SK-N-SH treated with all-trans-retinoic acid at 6 μM for 48 hours (cell line): ENCODE results near the gene GPR62.

Experiments used
- ATAC-seq: fragments of 200-7000 bp; cut with Tn5 transposase; 3 replicates; pipeline ENCODE4 v1.9.1; 2020; ENCODE audit warnings: mild to moderate bottlenecking, moderate library complexity
- BACH2 ChIP-seq: fragments of 250-450 bp; sonication (Bioruptor Pico); IDR thresholded peaks from 2 replicates; pipeline ENCODE4 v1.9.0; 2021; ENCODE audit warnings: mild to moderate bottlenecking, borderline replicate concordance
- CSDC2 ChIP-seq: fragments of 250-450 bp; sonication (Bioruptor Pico); IDR thresholded peaks from 2 replicates; pipeline ENCODE4 v1.5.0; 2020; ENCODE audit warnings: mild to moderate bottlenecking, moderate library complexity
- ESRRG ChIP-seq: fragments of 250-450 bp; sonication (Bioruptor Pico); IDR thresholded peaks from 2 replicates; pipeline ENCODE4 v1.6.1; 2021; ENCODE audit warnings: mild to moderate bottlenecking
- GLIS3 ChIP-seq: fragments of 250-450 bp; sonication (Bioruptor Pico); IDR thresholded peaks from 2 replicates; pipeline ENCODE4 v1.5.0; 2020; ENCODE audit warnings: mild to moderate bottlenecking, moderate library complexity
- ISL1 ChIP-seq: fragments of 250-450 bp; sonication (Bioruptor Pico); IDR thresholded peaks from 2 replicates; pipeline ENCODE4 v2.1.2; 2022; ENCODE audit warnings: mild to moderate bottlenecking, moderate library complexity
- PPARA ChIP-seq: fragments of 250-450 bp; sonication (Bioruptor Pico); IDR thresholded peaks from 2 replicates; pipeline ENCODE4 v1.5.0; 2020; ENCODE audit warnings: mild to moderate bottlenecking, borderline replicate concordance
- RARB ChIP-seq: fragments of 250-450 bp; sonication (Bioruptor Pico); IDR thresholded peaks from 2 replicates; pipeline ENCODE4 v1.8.0; 2021; ENCODE audit warnings: mild to moderate bottlenecking, moderate library complexity
- SNAI2 ChIP-seq: fragments of 250-450 bp; sonication (Bioruptor Pico); IDR thresholded peaks from 2 replicates; pipeline ENCODE4 v1.5.0; 2020; ENCODE audit warnings: mild to moderate bottlenecking, moderate library complexity
- TCF4 ChIP-seq: fragments of 250-450 bp; sonication (Bioruptor Pico); IDR thresholded peaks from 2 replicates; pipeline ENCODE4 v1.8.0; 2021; ENCODE audit warnings: mild to moderate bottlenecking, moderate library complexity, borderline replicate concordance
- TOX ChIP-seq: fragments of 250-450 bp; sonication (Bioruptor Pico); IDR thresholded peaks from 2 replicates; pipeline ENCODE4 v1.8.0; 2021; ENCODE audit warnings: mild to moderate bottlenecking, moderate library complexity, borderline replicate concordance
- ZC3H10 ChIP-seq: fragments of 250-450 bp; sonication (Bioruptor Pico); IDR thresholded peaks from 2 replicates; pipeline ENCODE4 v1.5.1; 2021; ENCODE audit warnings: mild to moderate bottlenecking, moderate library complexity
- ZFP3 ChIP-seq: fragments of 250-450 bp; sonication (Bioruptor Pico); IDR thresholded peaks from 2 replicates; pipeline ENCODE4 v1.5.0; 2020; ENCODE audit warnings: mild to moderate bottlenecking, moderate library complexity
- ZFP30 ChIP-seq: fragments of 450-650 bp; formaldehyde crosslinking; IDR thresholded peaks from 2 replicates; pipeline ENCODE4 v1.5.0; 2022; ENCODE audit warnings: mild to moderate bottlenecking, moderate library complexity
- ZNF565 ChIP-seq: fragments of 450-650 bp; formaldehyde crosslinking; conservative IDR thresholded peaks from 2 replicates; pipeline ENCODE4 v1.5.0; 2020; ENCODE audit warnings: low read depth, mild to moderate bottlenecking, moderate library complexity
- ZNF70 ChIP-seq: fragments of 450-650 bp; formaldehyde crosslinking; IDR thresholded peaks from 2 replicates; pipeline ENCODE4 v1.5.0; 2020; ENCODE audit warnings: mild to moderate bottlenecking, moderate library complexity
- ZNF8 ChIP-seq: fragments of 450-650 bp; formaldehyde crosslinking; IDR thresholded peaks from 2 replicates; pipeline ENCODE4 v1.5.0; 2020; ENCODE audit warnings: mild to moderate bottlenecking, moderate library complexity
- TF ChIP-seq, protein P1 (sequence below): fragments of 250-450 bp; sonication (Bioruptor Pico); IDR thresholded peaks from 2 replicates; pipeline ENCODE4 v1.5.1; 2021; ENCODE audit warnings: mild to moderate bottlenecking, moderate library complexity
- TF ChIP-seq, protein P2 (sequence below): fragments of 250-450 bp; sonication (Bioruptor Pico); IDR thresholded peaks from 2 replicates; pipeline ENCODE4 v1.5.0; 2020; ENCODE audit warnings: mild to moderate bottlenecking, moderate library complexity
- TF ChIP-seq, protein P3 (sequence below): fragments of 250-450 bp; sonication (Bioruptor Pico); IDR thresholded peaks from 2 replicates; pipeline ENCODE4 v1.8.0; 2021; ENCODE audit warnings: low read depth, mild to moderate bottlenecking, moderate library complexity, borderline replicate concordance
- TF ChIP-seq, protein P4 (sequence below): fragments of 250-450 bp; sonication (Bioruptor Pico); IDR thresholded peaks from 2 replicates; pipeline ENCODE4 v1.5.1; 2020; ENCODE audit warnings: low read depth, mild to moderate bottlenecking, moderate library complexity

Gene GPR62

DNA sequence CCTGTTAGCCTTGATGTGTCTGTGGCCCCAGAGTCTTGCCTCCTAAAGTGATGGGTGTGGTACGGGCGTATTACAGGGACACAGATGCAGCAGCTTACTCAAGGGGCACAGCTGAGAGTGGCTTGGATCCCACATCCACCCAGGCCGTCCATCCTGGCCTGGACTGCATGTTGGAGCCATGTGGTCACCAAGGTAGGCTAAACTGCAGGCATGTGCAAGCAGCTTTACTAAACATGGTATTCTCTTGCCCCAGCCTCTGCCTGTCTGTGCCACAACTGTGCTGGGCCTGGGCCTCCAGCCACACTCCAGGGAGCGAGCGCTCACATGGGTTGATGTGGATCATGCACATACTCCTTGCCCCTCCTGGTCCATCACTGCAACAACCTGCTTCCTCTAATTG is 6.1 kb upstream of the GPR62 start:
- ATAC-seq, result no peak
- TF ChIP-seq CSDC2 (CRISPR knock-in tag), result no peak
- TF ChIP-seq SNAI2 (CRISPR knock-in tag), result no peak
- no peak for TF ChIP-seq ZC3H10 (CRISPR knock-in tag)
- no peak for TF ChIP-seq ZNF70 (CRISPR knock-in tag)
- TF ChIP-seq PPARA (CRISPR knock-in tag), result no peak
- TF ChIP-seq BACH2 (CRISPR knock-in tag), result no peak
- TF ChIP-seq GLIS3 (CRISPR knock-in tag), result no peak
- TF ChIP-seq, protein P1, sequence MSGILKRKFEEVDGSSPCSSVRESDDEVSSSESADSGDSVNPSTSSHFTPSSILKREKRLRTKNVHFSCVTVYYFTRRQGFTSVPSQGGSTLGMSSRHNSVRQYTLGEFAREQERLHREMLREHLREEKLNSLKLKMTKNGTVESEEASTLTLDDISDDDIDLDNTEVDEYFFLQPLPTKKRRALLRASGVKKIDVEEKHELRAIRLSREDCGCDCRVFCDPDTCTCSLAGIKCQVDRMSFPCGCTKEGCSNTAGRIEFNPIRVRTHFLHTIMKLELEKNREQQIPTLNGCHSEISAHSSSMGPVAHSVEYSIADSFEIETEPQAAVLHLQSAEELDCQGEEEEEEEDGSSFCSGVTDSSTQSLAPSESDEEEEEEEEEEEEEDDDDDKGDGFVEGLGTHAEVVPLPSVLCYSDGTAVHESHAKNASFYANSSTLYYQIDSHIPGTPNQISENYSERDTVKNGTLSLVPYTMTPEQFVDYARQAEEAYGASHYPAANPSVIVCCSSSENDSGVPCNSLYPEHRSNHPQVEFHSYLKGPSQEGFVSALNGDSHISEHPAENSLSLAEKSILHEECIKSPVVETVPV, result no peak
- no peak for TF ChIP-seq ESRRG (CRISPR knock-in tag)
- TF ChIP-seq, protein P2, sequence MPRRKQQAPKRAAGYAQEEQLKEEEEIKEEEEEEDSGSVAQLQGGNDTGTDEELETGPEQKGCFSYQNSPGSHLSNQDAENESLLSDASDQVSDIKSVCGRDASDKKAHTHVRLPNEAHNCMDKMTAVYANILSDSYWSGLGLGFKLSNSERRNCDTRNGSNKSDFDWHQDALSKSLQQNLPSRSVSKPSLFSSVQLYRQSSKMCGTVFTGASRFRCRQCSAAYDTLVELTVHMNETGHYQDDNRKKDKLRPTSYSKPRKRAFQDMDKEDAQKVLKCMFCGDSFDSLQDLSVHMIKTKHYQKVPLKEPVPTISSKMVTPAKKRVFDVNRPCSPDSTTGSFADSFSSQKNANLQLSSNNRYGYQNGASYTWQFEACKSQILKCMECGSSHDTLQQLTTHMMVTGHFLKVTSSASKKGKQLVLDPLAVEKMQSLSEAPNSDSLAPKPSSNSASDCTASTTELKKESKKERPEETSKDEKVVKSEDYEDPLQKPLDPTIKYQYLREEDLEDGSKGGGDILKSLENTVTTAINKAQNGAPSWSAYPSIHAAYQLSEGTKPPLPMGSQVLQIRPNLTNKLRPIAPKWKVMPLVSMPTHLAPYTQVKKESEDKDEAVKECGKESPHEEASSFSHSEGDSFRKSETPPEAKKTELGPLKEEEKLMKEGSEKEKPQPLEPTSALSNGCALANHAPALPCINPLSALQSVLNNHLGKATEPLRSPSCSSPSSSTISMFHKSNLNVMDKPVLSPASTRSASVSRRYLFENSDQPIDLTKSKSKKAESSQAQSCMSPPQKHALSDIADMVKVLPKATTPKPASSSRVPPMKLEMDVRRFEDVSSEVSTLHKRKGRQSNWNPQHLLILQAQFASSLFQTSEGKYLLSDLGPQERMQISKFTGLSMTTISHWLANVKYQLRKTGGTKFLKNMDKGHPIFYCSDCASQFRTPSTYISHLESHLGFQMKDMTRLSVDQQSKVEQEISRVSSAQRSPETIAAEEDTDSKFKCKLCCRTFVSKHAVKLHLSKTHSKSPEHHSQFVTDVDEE, result no peak
- TF ChIP-seq ZFP30 (CRISPR knock-in tag), result no peak
- no peak for TF ChIP-seq ZNF8 (CRISPR knock-in tag)
- no peak for TF ChIP-seq TCF4 (CRISPR knock-in tag)
- TF ChIP-seq TOX (CRISPR knock-in tag), result no peak
- TF ChIP-seq, protein P3, sequence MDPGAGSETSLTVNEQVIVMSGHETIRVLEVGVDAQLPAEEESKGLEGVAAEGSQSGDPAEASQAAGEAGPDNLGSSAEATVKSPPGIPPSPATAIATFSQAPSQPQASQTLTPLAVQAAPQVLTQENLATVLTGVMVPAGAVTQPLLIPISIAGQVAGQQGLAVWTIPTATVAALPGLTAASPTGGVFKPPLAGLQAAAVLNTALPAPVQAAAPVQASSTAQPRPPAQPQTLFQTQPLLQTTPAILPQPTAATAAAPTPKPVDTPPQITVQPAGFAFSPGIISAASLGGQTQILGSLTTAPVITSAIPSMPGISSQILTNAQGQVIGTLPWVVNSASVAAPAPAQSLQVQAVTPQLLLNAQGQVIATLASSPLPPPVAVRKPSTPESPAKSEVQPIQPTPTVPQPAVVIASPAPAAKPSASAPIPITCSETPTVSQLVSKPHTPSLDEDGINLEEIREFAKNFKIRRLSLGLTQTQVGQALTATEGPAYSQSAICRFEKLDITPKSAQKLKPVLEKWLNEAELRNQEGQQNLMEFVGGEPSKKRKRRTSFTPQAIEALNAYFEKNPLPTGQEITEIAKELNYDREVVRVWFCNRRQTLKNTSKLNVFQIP (CRISPR knock-in tag), result no peak
- TF ChIP-seq RARB, result no peak
- TF ChIP-seq, protein P4, sequence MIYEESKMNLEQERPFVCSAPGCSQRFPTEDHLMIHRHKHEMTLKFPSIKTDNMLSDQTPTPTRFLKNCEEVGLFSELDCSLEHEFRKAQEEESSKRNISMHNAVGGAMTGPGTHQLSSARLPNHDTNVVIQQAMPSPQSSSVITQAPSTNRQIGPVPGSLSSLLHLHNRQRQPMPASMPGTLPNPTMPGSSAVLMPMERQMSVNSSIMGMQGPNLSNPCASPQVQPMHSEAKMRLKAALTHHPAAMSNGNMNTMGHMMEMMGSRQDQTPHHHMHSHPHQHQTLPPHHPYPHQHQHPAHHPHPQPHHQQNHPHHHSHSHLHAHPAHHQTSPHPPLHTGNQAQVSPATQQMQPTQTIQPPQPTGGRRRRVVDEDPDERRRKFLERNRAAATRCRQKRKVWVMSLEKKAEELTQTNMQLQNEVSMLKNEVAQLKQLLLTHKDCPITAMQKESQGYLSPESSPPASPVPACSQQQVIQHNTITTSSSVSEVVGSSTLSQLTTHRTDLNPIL (CRISPR knock-in tag), result no peak

DNA sequence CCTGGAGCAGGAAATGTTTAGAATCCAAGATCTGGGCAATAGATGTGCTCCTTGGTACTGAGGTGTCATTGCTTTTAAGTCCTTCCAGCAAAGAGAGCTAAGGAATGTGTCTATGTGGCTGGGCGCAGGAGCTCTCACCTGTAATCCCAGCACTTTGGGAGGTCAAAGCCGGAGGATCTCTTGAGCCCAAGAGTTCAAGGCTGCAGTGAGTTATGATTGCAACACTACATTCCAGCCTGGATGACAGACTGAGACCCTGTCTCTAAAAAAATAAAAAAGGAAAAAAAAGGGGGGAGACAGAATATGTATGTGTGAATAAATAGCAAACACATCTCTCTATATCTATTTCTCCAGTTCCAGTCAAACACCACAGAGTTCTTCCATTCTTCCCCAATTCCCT is 4.3 kb upstream of the GPR62 start:
- no peak for TF ChIP-seq ZFP3 (CRISPR knock-in tag)
- TF ChIP-seq ESRRG (CRISPR knock-in tag), result no peak
- TF ChIP-seq ZNF565 (CRISPR knock-in tag), result no peak
- TF ChIP-seq ZFP30 (CRISPR knock-in tag), result no peak
- TF ChIP-seq CSDC2 (CRISPR knock-in tag), result no peak
- TF ChIP-seq ZNF8 (CRISPR knock-in tag), result no peak
- TF ChIP-seq, all 23 proteins: peak for 0
- ATAC-seq, result no peak

DNA sequence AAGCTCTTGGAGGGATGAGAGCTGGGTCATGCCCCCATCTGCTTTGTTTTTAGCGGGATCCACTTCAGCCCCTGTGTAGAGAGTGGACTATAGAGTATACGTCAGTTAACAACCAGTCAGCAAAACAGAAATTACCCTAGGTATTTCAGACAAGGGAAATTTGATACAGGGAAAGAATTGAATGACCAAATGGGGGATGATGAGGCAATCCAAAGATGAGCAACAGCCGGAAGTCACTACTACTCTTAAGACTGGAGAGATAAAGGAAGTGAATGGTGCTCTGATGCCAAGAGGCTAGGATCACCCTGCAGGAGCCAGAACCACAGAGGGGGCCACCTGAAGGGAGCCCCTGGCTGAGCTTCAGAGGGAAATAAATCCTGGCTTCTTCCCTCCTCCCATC is 1.7 kb upstream of the GPR62 start:
- TF ChIP-seq PPARA (CRISPR knock-in tag), result no peak
- TF ChIP-seq ESRRG (CRISPR knock-in tag), result no peak
- TF ChIP-seq RARB, result no peak
- no peak for TF ChIP-seq ZFP3 (CRISPR knock-in tag)
- TF ChIP-seq ZNF565 (CRISPR knock-in tag), result no peak
- no peak for TF ChIP-seq BACH2 (CRISPR knock-in tag)
- TF ChIP-seq ZNF8 (CRISPR knock-in tag), result no peak
- no peak for TF ChIP-seq ISL1 (CRISPR knock-in tag)
- no peak for TF ChIP-seq SNAI2 (CRISPR knock-in tag)
- TF ChIP-seq, protein P3 (CRISPR knock-in tag), result no peak
- TF ChIP-seq, all 23 proteins: peak for 0
- peak; percentile 69 for ATAC-seq
